Cardiac fibroblast (primary cell): ENCODE measurements around the gene COL19A1.

ENCODE experiments used
- DNase-seq, 2 donors: peaks; one replicate each; pipeline versions ENCODE4 v3.0.0 to v3.0.0-alpha.2; 2010; ENCODE audit warnings: low read depth in 2 of 2
- H3K4me3 ChIP-seq, 2 donors: replicated peaks in 1 of 2; 1 replicate in 1 of 2; 2 replicates in 1 of 2; pipeline ENCODE4 v1.5.1; 2011; ENCODE audit warnings: low read depth in 2 of 2, low read length in 2 of 2, mild to moderate bottlenecking in 2 of 2, moderate library complexity in 1 of 2
- TF ChIP-seq, protein P1 (sequence below): IDR thresholded peaks from one replicate; pipeline ENCODE4 v1.5.1; 2011; ENCODE audit warnings: low read depth, mild to moderate bottlenecking, low read length, inconsistent platforms

The COL19A1 gene

DNA sequence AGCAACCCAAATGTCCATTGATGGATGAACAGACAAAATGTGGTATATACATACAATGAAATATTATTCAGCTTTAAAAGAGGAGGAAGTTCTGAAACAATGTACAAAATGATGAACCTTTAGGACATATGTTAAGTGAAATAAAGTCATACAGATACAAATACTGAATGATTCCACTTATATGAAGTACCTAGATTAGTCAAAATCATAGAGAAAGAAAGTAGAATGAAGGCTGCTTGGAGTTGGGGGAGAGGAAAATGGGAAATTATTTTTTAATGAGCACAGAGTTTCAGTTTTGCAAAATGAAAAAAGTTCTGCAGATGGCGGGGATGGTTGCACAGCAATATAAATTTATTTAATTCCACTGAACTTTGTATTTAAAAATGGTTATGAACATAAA lies 12.4 kb downstream of the COL19A1 start:
- TF ChIP-seq, protein P1, sequence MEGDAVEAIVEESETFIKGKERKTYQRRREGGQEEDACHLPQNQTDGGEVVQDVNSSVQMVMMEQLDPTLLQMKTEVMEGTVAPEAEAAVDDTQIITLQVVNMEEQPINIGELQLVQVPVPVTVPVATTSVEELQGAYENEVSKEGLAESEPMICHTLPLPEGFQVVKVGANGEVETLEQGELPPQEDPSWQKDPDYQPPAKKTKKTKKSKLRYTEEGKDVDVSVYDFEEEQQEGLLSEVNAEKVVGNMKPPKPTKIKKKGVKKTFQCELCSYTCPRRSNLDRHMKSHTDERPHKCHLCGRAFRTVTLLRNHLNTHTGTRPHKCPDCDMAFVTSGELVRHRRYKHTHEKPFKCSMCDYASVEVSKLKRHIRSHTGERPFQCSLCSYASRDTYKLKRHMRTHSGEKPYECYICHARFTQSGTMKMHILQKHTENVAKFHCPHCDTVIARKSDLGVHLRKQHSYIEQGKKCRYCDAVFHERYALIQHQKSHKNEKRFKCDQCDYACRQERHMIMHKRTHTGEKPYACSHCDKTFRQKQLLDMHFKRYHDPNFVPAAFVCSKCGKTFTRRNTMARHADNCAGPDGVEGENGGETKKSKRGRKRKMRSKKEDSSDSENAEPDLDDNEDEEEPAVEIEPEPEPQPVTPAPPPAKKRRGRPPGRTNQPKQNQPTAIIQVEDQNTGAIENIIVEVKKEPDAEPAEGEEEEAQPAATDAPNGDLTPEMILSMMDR, result no peak
- no peak for DNase-seq
- no peak overlapping the region for H3K4me3 ChIP-seq

DNA sequence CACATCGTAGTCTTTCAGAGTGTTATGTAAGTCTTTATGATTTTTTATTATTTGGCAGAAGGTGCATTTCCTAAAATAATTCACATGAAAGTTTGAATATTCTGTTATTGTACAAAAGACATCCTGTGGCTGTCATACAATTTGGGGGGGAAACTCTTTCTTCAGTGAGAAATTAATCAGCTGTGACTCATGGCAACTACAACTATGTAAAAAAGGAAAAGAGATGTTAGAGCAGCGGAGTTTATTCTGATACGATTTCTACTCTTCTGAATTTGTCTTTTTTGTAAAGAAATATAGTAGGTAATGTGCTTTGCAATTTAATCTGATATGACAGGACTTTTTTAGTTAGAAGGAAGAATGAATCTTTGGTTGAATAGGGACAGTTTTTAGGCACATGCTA lies 14.2 kb downstream of the COL19A1 start:
- no peak overlapping the region for H3K4me3 ChIP-seq
- DNase-seq, result peak in 1 of 2 donors; percentile 33
- TF ChIP-seq, protein P1, result no peak

DNA sequence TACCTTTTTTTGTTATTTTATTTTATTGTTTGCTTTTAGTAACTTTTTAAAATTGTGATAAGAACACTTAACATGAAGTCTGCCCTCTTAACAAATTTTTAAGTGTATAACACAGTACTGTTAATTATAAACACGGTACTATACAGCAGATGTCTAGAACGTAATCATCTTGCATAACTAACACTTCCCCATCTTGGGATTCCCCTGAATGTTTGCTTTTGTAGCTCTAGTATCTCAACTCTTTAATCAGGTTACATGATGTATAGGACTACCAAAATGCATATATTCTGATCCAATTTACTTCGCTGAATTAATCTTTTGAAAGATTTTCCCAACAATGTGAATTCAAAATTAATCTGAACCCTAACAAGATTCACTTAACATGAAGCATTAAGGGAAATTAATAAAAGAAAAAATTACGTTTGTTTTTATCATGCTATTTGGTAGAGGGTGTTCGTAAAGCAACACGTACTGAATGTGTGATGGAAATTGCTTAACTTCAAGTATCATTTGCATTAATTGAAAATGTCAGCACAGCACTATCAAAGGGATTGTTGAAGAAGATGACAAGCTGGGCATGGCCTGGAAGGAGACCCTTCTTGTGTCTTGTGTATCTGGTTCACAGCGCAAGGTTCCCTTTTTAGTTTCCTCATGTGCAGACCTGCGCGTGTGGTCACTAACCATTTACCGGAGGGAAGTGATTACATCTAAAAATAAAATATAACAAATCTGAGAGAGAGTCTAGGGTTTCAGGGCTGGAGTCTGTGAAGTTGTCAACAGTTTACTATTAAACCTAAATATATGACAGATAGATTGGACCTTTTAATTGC lies 15.2 kb downstream of the COL19A1 start:
- DNase-seq, result no peak
- TF ChIP-seq, protein P1, result no peak
- H3K4me3 ChIP-seq, result no peak overlapping the region

DNA sequence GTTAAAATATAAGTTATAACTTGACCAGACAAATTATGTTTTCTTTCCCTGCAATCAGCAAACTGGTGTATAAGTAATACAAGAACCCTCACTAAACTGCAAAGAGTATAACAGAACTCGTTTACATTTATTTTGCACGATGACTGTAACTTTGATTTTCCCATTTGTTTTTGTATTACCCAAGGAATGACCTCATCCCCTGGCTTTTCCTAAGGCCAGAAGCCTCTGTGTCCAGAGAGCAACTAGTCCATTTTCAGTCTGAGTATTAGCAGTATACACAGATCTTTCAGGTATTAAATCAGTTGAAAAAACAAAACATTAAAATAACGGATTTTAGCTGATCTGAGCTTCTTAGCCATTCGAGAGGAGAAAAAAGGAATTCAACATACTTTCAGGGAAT lies 17.2 kb downstream of the COL19A1 start:
- TF ChIP-seq, protein P1, result no peak
- peak in 1 of 2 donors; percentile 63 for DNase-seq

DNA sequence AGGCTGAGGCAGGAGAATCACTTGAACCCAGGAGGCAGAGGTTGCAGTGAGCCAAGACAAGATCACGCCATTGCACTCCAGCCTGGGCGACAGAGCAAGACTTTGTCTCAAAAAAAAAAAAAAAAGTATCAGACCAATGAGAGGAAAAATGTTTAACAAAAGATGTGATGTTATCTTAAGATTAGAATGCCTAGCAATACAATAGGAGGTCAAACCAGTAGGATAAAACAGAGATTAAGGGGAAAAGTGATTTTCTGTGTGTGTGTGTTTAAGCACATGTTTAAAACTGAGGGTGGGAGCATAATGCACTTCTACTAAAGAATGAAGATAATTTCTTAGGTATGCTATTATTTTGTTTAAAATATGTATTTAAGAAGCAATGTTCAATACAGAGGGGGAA lies 17.9 kb downstream of the COL19A1 start:
- H3K4me3 ChIP-seq, result no peak overlapping the region
- DNase-seq, result no peak
- TF ChIP-seq, protein P1, result no peak

More for the DNA sequence above, 17.2 kb downstream of the COL19A1 start:
- H3K4me3 ChIP-seq, result no peak overlapping the region

DNA sequence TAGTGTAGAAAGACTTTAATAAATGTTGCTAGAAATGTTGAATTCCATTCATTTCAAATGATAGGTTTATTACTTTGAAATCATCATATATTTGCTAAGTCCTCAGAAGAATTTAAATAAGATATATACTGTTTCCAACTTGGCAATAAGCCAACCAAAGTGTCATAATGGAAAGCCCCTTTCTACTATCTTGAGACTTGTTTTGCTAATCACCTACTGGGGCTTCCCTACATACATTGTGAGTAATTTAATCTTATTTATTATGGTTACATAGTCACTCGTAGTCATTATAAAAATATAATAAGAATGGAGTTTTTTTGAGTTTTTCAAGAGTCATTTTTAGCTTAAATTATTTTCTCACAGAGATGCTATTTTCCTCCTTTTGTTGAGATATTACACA lies 20.7 kb downstream of the COL19A1 start:
- H3K4me3 ChIP-seq, result no peak overlapping the region
- TF ChIP-seq, protein P1, result no peak
- DNase-seq, result peak in 1 of 2 donors; percentile 66
